ENCODE measurements around the gene HLA-B. TPM values are rescaled to one million over a fixed set of nuclear protein-coding genes. Genes with fewer than 3 reads are reported as not detected.

The HLA-B gene
- total RNA-seq, 1 donor from 2014 or later = 3,667 TPM

- intact Hi-C loops (cut with micrococcal nuclease) = loop anchor here (5.0 kb wide), 1 partner anchor 741 kb away; the partner anchor contains the start of genes MRPS18B and PPP1R10
- DNase-seq = no peak
- H3K27me3 Mint-ChIP-seq = no peaks in the 10 kb centered on the region
- H3K4me1 Mint-ChIP-seq = peaks cover 41% of the 10 kb centered on the region
- H3K9me3 Mint-ChIP-seq = no peaks in the 10 kb centered on the region
- TF ChIP-seq CTCF (IDR thresholded peaks at IDR 0.05) = no peak
- POLR2A ChIA-PET = interaction anchor here (0.6 to 2.4 kb wide), 6 partner anchors 8 to 200 kb away, joined by 3 to 18 read pairs (median 4); no protein-coding TSS in a partner anchor
- H3K27ac Mint-ChIP-seq = peak overlapping the region; percentile 100
- peaks cover 37% of the 10 kb centered on the region for H3K36me3 Mint-ChIP-seq (ENCODE audit: low read depth)
- peak overlapping the region; percentile 95 for H3K4me3 Mint-ChIP-seq
- no peak for ATAC-seq (ENCODE audit: low read depth)
- CTCF ChIA-PET = interaction anchor here (1.9 kb wide), 1 partner anchor 9 kb away, joined by 7 read pairs; no protein-coding TSS in a partner anchor
Observed at GRCh38 chr6:31358302-31358701, 1.3 kb upstream of the HLA-B start.

- Mint-ChIP-seq H3K4me3 (peak overlapping the region; percentile 95), H3K27me3 (no peaks in the 10 kb centered on the region), H3K27ac (peak overlapping the region; percentile 100), H3K9me3 (no peaks in the 10 kb centered on the region), H3K36me3 (ENCODE audit: low read depth) (peaks cover 41% of the 10 kb centered on the region), H3K4me1 (peaks cover 46% of the 10 kb centered on the region)
- POLR2A ChIA-PET = interaction anchor here (0.6 to 2.4 kb wide), 8 partner anchors 8 to 200 kb away, joined by 3 to 18 read pairs (median 4); no protein-coding TSS in a partner anchor
- ATAC-seq (ENCODE audit: low read depth) (no peak), DNase-seq (no peak)
- TF ChIP-seq CTCF (IDR thresholded peaks at IDR 0.05) = no peak
- CTCF ChIA-PET = interaction anchor here (1.9 kb wide), 1 partner anchor 9 kb away, joined by 7 read pairs; no protein-coding TSS in a partner anchor
- intact Hi-C loops (cut with micrococcal nuclease) = loop anchor here (1.0 to 5.0 kb wide), 5 partner anchors 9 to 741 kb away; partner anchors contain the start of genes HLA-C, MRPS18B and PPP1R10
Observed at GRCh38 chr6:31357886-31358285, 907 bp upstream of the HLA-B start.

- no peaks in the 10 kb centered on the region for H3K27me3 Mint-ChIP-seq
- no peak for DNase-seq
- H3K4me3 Mint-ChIP-seq = peak overlapping the region; percentile 95
- no peaks in the 10 kb centered on the region for H3K9me3 Mint-ChIP-seq
- intact Hi-C loops (cut with micrococcal nuclease) = loop anchor here (5.0 kb wide), 1 partner anchor 739 kb away; the partner anchor contains the start of genes MRPS18B and PPP1R10
- peak overlapping the region; percentile 100 for H3K27ac Mint-ChIP-seq
- POLR2A ChIA-PET = interaction anchor here (0.6 to 5.1 kb wide), 4 partner anchors 9 to 159 kb away, joined by 3 to 114 read pairs (median 40); partner anchors contain the start of gene HLA-C
- ATAC-seq (ENCODE audit: low read depth) = peak; percentile 10
- H3K36me3 Mint-ChIP-seq (ENCODE audit: low read depth) = peaks cover 52% of the 10 kb centered on the region
- CTCF ChIA-PET = no interaction called here
- peaks cover 60% of the 10 kb centered on the region for H3K4me1 Mint-ChIP-seq
- TF ChIP-seq CTCF (IDR thresholded peaks at IDR 0.05) = no peak
Observed at GRCh38 chr6:31356216-31356945, 598 bp downstream of the HLA-B start.

- CTCF ChIA-PET = interaction anchor here (2.1 kb wide), 1 partner anchor 11 kb away, joined by 8 read pairs; no protein-coding TSS in a partner anchor
- intact Hi-C loops (cut with micrococcal nuclease) = loop anchor here (5.0 kb wide), 1 partner anchor 738 kb away; the partner anchor contains the start of genes MRPS18B and PPP1R10
Observed at GRCh38 chr6:31355583-31355948, 1.4 kb downstream of the HLA-B start.

More at GRCh38 chr6:31355583-31355948, 1.4 kb downstream of the HLA-B start:
- Mint-ChIP-seq H3K4me1 (peaks cover 68% of the 10 kb centered on the region), H3K36me3 (ENCODE audit: low read depth) (peaks cover 52% of the 10 kb centered on the region), H3K27me3 (no peaks in the 10 kb centered on the region), H3K27ac (peak overlapping the region; percentile 100), H3K9me3 (no peaks in the 10 kb centered on the region), H3K4me3 (peak overlapping the region; percentile 95)
- POLR2A ChIA-PET = interaction anchor here (0.6 to 5.1 kb wide), 4 partner anchors 9 to 158 kb away, joined by 3 to 114 read pairs (median 40); partner anchors contain the start of gene HLA-C
- no peak for TF ChIP-seq CTCF (IDR thresholded peaks at IDR 0.05)
- ATAC-seq (ENCODE audit: low read depth) (no peak), DNase-seq (no peak)
